Spinal cord (tissue), 10 donors: Measurements from ENCODE around the gene CDC42SE2. TPM values are rescaled to one million over a fixed set of nuclear protein-coding genes. Genes with fewer than 3 reads are reported as not detected.

Experiments used
- DNase-seq, 6 donors: peaks; one replicate each; pipeline versions ENCODE4 v3.0.0 to v3.0.0-alpha.2; 2013 to 2015; ENCODE audit warnings: low spot score in 6 of 6, low read depth in 4 of 6
- H3K27ac ChIP-seq: one replicate; pipeline ENCODE4 v1.5.1; 2013; ENCODE audit warnings: low read depth, low read length, control low read depth
- H3K27me3 ChIP-seq: one replicate; pipeline ENCODE4 v1.6.1; 2013; ENCODE audit warnings: low read length; ENCODE audit not compliant: control insufficient read depth, insufficient read depth
- H3K36me3 ChIP-seq: one replicate; pipeline ENCODE4 v1.6.1; 2013; ENCODE audit warnings: low read length; ENCODE audit not compliant: control insufficient read depth, insufficient read depth
- H3K4me1 ChIP-seq: one replicate; pipeline ENCODE4 v1.6.1; 2013; ENCODE audit warnings: low read length; ENCODE audit not compliant: control insufficient read depth, insufficient read depth
- H3K4me3 ChIP-seq: one replicate; pipeline ENCODE4 v1.5.1; 2013; ENCODE audit warnings: low read depth, low read length, control low read depth
- H3K9me3 ChIP-seq: one replicate; pipeline ENCODE4 v1.6.1; 2013; ENCODE audit warnings: low read length; ENCODE audit not compliant: control insufficient read depth, insufficient read depth
- WGBS: methylation state at CpG from one replicate; pipeline ENCODE4 v1.1.5; 2013; ENCODE audit warnings: missing lambda C conversion rate; ENCODE audit not compliant: insufficient coverage; 5-methylcytosine and 5-hydroxymethylcytosine counted together
- long read RNA-seq, 4 donors: transcript quantifications; one replicate each; lab custom pipeline, GENCODE V29; 2026
- polyA plus RNA-seq, 2 donors: library from polyadenylated mRNA; unstranded; fragments of 120-200 nt; gene quantifications; one replicate each; pipeline ENCODE4 v1.2.1, GENCODE V29; 2013; ENCODE audit not compliant: insufficient read length in 2 of 2
- total RNA-seq, 2 donors: library from RNA; depleted of rRNA in 1 of 2; stranded (reverse); fragments of 120-200 nt in 1 of 2; fragments of >200 nt in 1 of 2; gene quantifications; one replicate each; pipeline versions ENCODE4 v1.2.3 to v1.2.4, GENCODE V29; 2013 to 2014
- donor health status: healthy.

The CDC42SE2 gene, protein sequence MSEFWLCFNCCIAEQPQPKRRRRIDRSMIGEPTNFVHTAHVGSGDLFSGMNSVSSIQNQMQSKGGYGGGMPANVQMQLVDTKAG
- total RNA-seq: 10 to 100 TPM; 35.1 to 89.5 TPM
- 10 to 100 TPM; 48.6 to 57.2 TPM for polyA plus RNA-seq
- long read RNA-seq, donor 1, full-length matches to known transcripts: 4 of 90 reads
- long read RNA-seq, donor 1, partial matches to known transcripts: 74 of 90 reads
- long read RNA-seq, donor 1, other reads (novel, unspliced or antisense): 12 of 90 reads
- long read RNA-seq, donor 2, partial matches to known transcripts: 0 of 2 reads
- long read RNA-seq, donor 2, other reads (novel, unspliced or antisense): 0 of 2 reads
- long read RNA-seq, donor 3, full-length matches to known transcripts: 2 of 7 reads
- long read RNA-seq, donor 3, partial matches to known transcripts: 0 of 7 reads
- long read RNA-seq, donor 3, other reads (novel, unspliced or antisense): 5 of 7 reads
- long read RNA-seq, donor 4, full-length matches to known transcripts: 3 of 10 reads
- long read RNA-seq, donor 4, partial matches to known transcripts: 0 of 10 reads
- long read RNA-seq, donor 4, other reads (novel, unspliced or antisense): 7 of 10 reads

DNA sequence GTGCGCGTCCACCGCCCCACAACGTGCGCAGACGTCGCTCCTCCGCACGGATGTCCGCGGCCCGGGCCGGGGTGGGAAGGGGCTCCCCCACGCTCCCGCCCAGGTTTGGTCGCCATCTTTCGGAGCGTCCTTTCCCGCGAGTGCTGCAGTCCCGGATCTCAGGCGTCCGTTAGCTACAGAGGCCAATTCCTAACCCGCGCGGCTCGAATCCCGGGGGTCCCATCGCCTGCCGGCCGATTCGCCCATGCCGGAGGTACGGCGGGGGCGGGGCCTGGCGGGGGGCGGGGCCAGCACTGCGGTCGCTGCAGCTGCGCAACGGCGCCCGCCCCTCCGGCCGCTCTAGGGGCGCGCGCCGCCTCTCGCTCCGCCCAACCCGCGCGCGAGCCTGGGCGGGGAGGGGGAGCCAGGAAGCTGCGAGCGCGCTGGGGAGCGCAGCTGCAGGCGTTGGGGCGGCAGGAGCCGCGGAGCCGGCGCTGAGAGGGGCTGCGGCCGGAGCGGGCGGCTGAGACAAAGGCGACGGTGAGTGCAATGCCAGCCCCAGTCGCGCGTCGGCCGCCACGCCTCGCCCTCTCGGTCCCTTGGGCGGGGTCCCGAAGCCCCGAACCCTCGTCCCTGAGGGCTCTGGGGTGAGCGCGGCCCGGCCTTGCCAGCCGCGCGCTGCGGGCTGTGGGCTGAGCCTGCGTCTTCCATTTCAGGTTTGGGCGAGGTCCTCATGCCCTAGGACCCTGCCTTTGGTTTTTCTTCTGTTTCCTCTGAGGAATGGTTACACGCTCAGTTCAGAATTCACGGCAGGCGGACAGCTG is at the start of gene CDC42SE2:
TSS of gene CDC42SE2 (plus strand) at position 406 of the 803 bp plus-strand sequence. CDS start 95,441 bp downstream, outside the sequence.
- peak; percentile 70 to 97 (median 85) for DNase-seq
- no peaks in the 10 kb centered on the region for H3K9me3 ChIP-seq
- WGBS: under 1% methylated on average over 91 of the region's 97 CpGs
- peaks cover 4% of the 10 kb centered on the region for H3K4me1 ChIP-seq
- H3K27ac ChIP-seq: peak within 1 kb of the TSS; percentile 84
- no peaks in the 10 kb centered on the region for H3K27me3 ChIP-seq
- H3K36me3 ChIP-seq: no peaks in the 10 kb centered on the region
- H3K4me3 ChIP-seq: peak within 1 kb of the TSS; percentile 84

DNA sequence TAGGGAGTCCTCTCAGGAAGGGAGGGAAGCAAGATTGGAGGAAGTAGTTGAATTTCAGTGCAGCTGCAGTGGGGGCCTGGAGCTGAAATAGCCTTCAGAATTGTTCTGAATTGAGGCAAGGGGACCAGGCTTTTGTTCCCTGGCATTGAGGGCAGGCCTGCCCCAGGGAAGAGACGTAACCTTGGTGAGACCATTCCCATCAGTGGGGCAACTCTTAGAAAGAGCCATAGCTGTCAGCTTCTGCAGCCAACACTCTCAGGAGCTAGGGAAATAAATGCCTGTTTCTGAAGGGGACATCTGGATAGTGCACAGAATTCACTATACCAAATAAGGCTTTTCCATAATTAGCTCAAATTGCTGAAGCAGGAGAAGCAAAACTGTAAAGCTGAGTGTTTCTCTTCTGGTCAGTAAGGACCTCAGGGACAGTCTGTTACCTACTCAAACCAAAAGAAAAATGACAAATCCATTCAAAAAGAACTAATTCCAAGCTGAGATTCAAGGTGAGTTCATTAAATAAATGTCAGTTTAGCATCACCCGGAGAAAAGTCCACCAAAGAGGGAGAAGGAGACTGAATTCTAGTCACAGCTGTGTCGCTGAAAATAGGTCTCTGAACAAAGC is 49.1 kb upstream of the CDC42SE2 start:
- peaks cover 4% of the 10 kb centered on the region for H3K4me1 ChIP-seq
- WGBS: 46% methylated on average over 3 of the region's 3 CpGs
- no peaks in the 10 kb centered on the region for H3K27me3 ChIP-seq
- DNase-seq: peak in 2 of 6 donors; percentile 34 to 61
- no peak overlapping the region for H3K27ac ChIP-seq
- no peak overlapping the region for H3K4me3 ChIP-seq
- no peaks in the 10 kb centered on the region for H3K36me3 ChIP-seq
- H3K9me3 ChIP-seq: no peaks in the 10 kb centered on the region

DNA sequence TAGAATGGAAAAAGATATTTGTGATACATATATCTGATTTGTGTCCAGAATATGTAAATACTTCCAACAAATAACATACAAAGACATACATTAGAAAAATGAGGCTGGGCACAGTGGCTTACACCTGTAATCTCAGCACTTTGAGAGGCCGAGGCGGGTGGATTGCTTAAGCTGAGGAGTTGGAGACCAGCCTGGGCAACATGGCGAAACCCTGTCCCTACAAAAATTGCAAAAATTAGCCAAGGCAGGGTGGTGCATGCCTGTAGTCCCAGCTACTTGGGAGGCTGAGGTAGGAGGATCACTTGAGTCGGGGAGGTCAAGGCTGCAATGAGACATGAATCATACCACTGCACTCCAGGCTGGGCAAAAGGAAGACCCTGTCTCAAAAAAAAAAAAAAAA is 46.1 kb upstream of the CDC42SE2 start:
- Histone ChIP-seq H3K27me3 (no peaks in the 10 kb centered on the region), H3K9me3 (no peaks in the 10 kb centered on the region), H3K4me3 (no peak overlapping the region), H3K27ac (no peak overlapping the region), H3K4me1 (peaks cover 4% of the 10 kb centered on the region), H3K36me3 (no peaks in the 10 kb centered on the region)
- WGBS: 90% methylated on average over 2 of the region's 4 CpGs
- no peak for DNase-seq

DNA sequence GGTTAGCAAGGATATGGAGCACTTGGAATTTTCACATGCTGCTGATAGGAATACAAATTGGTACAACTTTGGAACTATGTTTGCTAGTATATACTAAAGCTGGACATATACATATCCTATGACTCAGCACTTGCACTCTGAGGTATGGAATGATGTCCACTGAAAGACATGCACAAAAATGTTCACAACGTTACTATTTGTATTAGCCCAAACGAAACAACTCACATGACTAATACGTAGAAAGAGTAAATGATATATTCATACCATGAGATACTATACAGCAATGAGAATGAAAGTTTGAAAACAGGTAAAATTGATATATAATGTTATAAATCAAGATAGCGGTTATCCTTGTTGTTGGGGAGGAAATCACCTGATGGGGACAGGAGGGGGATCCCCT is 45.5 kb upstream of the CDC42SE2 start:
- no peak for DNase-seq
- Histone ChIP-seq H3K27ac (no peak overlapping the region), H3K27me3 (no peaks in the 10 kb centered on the region), H3K4me3 (no peak overlapping the region), H3K4me1 (peaks cover 4% of the 10 kb centered on the region), H3K36me3 (no peaks in the 10 kb centered on the region), H3K9me3 (no peaks in the 10 kb centered on the region)
- 100% methylated on average over 1 of the region's 4 CpGs for WGBS

DNA sequence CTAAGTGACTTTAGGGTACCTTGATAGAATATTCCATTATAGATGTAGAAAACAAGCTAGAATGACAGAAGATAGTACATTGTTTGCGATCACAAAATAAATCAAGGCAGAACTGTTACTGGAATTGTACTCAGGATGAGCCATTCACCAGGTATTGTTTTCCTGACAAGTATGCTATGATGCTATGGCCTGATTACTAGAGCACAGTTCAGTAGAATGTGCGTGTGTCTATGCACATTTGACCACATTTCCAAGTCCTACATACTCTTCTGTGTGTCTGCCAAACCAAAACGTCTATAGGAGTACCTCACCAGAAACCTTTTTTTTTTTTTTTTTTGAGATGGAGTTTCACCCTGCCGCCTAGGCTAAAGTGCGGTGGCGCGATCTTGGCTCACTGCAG is 43.3 kb upstream of the CDC42SE2 start:
- Histone ChIP-seq H3K9me3 (no peaks in the 10 kb centered on the region), H3K36me3 (no peaks in the 10 kb centered on the region), H3K4me1 (no peaks in the 10 kb centered on the region), H3K4me3 (no peak overlapping the region), H3K27me3 (no peaks in the 10 kb centered on the region), H3K27ac (no peak overlapping the region)
- WGBS: 71% methylated on average over 1 of the region's 7 CpGs
- no peak for DNase-seq

DNA sequence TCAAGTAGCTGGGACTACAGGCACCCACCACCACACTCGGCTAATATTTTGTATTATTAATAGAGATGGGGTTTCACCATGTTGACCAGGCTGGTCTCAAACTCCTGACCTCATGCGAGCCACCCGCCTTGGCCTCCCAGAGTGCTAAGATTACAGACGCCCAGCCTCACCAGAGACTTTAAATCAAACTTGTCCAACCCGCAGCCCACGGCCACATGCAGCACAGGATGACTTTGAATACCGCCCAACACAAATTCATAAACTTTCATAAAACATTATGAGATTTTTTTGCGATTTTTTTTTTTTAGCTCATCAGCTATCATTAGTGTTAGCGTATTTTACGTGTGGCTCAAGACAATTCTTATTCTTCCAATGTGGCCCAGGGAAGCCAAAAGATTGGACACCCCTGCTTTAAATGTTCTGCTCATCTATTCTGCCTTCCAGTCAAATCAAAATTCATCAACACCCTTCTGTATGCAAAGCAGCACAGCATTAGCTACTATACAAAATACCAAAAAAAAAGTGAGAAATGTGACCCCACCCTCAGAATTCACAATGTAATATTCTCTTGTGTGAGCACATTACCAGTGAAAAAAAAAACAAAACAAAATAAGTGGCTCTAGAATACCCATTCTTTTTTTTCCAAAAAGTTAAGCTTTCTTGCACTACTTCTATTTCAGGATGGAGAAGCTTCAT is 42.7 kb upstream of the CDC42SE2 start:
- Histone ChIP-seq H3K4me1 (no peaks in the 10 kb centered on the region), H3K9me3 (no peaks in the 10 kb centered on the region), H3K36me3 (no peaks in the 10 kb centered on the region), H3K4me3 (no peak overlapping the region), H3K27me3 (no peaks in the 10 kb centered on the region), H3K27ac (no peak overlapping the region)
- 93% methylated on average over 9 of the region's 10 CpGs for WGBS
- DNase-seq: no peak

DNA sequence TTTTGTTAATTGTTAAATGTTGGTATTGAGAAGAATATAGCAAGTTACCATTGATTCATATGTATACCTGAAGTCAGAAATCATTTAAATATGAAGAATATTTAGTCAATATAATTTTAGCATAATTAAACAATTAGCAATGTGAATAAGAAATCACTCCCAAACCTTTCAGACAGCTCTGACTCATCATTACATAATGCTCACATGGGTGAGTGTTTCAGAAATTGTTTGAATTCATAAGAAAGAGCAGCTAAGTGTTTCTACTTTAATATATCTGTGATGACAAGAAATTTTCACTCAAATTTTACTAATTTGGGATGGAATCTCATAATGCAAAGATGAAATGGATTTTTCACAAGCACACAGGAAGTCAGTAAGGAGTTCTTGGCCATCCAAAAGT is 42.0 kb upstream of the CDC42SE2 start:
- Histone ChIP-seq H3K4me1 (no peaks in the 10 kb centered on the region), H3K27ac (no peak overlapping the region), H3K4me3 (no peak overlapping the region), H3K27me3 (no peaks in the 10 kb centered on the region), H3K9me3 (no peaks in the 10 kb centered on the region), H3K36me3 (no peaks in the 10 kb centered on the region)
- no peak for DNase-seq

DNA sequence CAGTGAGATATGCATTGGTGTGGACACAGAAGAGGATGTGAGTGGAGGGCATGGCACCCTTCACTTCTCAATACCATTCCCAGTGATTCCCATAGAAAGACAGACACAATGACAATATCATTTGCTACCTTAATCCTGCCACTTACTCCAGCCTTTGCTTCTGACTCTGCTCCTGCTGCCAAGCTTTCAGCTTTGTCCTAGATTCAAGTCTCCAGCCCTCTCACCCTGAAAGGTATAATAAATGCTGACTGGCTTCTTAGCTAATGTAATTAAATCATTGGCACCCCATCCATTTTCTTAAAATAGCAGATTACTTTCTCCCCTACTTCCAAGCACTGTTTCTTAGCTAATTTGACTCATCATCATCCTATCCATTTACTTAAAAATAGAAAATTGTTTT is 41.1 kb upstream of the CDC42SE2 start:
- no peaks in the 10 kb centered on the region for H3K36me3 ChIP-seq
- H3K27me3 ChIP-seq: no peaks in the 10 kb centered on the region
- H3K4me3 ChIP-seq: no peak overlapping the region
- H3K4me1 ChIP-seq: no peaks in the 10 kb centered on the region
- H3K27ac ChIP-seq: no peak overlapping the region
- DNase-seq: no peak
- H3K9me3 ChIP-seq: no peaks in the 10 kb centered on the region

DNA sequence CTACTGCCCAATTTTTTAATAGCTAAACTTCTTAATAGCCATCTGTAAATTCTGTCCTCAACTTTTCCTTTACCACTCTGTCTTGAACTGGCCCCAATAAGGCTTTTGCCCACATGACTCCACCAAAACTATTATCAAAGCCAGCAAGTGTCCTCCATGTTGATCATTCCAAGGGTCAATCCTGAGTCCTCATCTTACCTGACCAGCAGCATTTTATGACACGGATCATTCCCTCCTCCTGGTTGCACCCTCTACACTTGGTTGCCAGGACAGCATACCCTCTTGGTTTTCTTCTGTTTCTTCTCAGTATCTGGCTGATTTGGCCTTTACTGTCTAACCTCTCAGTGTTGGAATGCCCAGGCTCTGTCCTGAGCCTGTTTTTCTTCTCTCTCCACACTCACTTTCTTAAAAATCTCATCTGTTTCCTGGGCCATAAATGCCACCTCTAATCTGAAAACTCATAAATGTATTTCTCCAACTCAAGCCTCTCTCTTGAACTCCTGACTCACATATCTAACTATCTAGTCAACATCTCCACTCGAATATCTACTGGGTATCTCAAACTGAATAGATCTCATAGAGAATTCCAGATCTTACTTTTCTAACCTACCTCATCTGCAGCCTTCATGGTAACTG is 40.0 kb upstream of the CDC42SE2 start:
- no peaks in the 10 kb centered on the region for H3K36me3 ChIP-seq
- no peak overlapping the region for H3K4me3 ChIP-seq
- H3K27me3 ChIP-seq: no peaks in the 10 kb centered on the region
- H3K27ac ChIP-seq: no peak overlapping the region
- H3K4me1 ChIP-seq: no peaks in the 10 kb centered on the region
- DNase-seq: no peak
- 87% methylated on average over 2 of the region's 2 CpGs for WGBS
- no peaks in the 10 kb centered on the region for H3K9me3 ChIP-seq
